SKM-1 (cell line): ENCODE measurements around the gene DAP3.

ENCODE experiments used
- DNase-seq: peaks from one replicate; lab custom pipeline; 2025; ENCODE audit not compliant: unreplicated experiment; lab: John Stamatoyannopoulos, UW

DAP3 gene

GRCh38 chr1:155769257-155769656, 80.4 kb downstream of the DAP3 start:
- DNase-seq, result no peak

DNA sequence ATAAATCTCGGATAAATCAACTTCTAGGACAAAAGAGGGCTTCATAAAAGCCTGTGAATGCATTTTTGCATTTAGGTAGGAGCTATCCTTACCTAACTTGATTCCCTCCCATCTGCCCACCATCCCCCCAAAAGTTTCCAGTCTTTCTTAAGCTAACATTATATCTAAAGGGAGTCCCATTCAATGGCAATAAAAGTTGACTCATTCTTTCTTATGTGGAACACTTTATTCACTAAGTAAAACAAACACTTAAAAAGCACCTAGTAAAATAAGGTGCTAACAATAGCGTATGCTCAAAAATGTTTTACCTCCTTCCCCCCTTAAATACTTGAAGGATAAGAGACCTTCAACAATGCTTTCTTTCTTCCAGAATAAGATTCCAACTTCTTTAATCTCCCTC, 84.3 kb downstream of the DAP3 start:
- no peak for DNase-seq

DNA sequence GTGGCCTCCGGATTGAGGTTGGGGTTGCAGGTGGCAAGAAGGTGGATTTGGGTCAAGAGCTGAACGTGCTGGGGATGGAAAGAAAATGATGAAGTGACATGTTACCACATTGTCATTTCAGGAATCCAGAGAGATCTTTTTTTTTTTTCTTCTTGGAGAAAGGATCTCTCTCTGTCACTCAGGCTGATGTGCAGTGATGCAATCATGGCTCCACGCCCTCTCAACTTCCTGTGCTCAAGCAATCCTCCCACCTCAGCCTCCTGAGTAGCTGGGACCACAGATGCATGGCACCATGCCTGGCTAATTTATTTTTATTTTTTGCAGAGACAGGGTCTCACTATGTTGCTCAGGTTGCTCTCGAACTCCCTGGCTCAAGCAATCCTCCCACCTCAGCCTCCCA, 87.5 kb downstream of the DAP3 start:
- DNase-seq, result no peak

DNA sequence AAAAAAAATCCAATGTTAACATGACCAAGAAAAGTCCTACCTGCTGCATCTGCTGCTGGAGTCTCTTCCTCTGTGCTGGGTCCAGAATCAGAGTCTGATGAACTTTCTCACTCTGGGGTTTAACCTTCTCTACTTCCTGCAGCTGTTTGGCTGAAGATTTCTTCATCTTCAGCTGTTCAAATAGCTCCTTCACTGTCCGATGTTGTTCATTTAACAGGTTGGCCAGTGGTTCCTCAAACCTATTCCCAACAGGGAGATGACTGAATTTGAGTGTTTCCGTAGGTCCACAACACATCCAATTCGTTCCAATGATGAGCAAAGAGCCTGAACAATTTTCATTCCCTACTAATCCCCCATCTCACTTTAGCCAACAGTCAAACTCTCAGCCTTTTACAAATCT, 88.7 kb downstream of the DAP3 start:
- DNase-seq, result no peak
